Nephron (organoid): Measurements from ENCODE around the gene SMARCD1.
A peak's percentile ranks its signal among the peaks of the same experiment; 100 is the strongest.

Experiments
- H3K27ac Mint-ChIP-seq, 3 experiments: 2 replicates each; pipeline ENCODE4 v1.8.0; 2020; ENCODE audit warnings: mixed read lengths in 3 of 3, mild to moderate bottlenecking in 2 of 3, moderate library complexity in 1 of 3
- H3K27me3 Mint-ChIP-seq: 2 replicates; pipeline ENCODE4 v1.8.0; 2021; ENCODE audit warnings: low read depth, mild to moderate bottlenecking, moderate library complexity, mixed read lengths
- H3K36me3 Mint-ChIP-seq: 2 replicates; pipeline ENCODE4 v1.8.0; 2020; ENCODE audit warnings: low read depth, mixed read lengths
- H3K4me1 Mint-ChIP-seq: 2 replicates; pipeline ENCODE4 v1.8.0; 2020; ENCODE audit warnings: mixed read lengths
- H3K4me3 Mint-ChIP-seq, 3 experiments: 2 replicates each; pipeline ENCODE4 v1.8.0; 2020; ENCODE audit warnings: mild to moderate bottlenecking in 3 of 3, mixed read lengths in 3 of 3, moderate library complexity in 2 of 3
- H3K9me3 Mint-ChIP-seq: 2 replicates; pipeline ENCODE4 v1.8.0; 2020; ENCODE audit warnings: mixed read lengths
- TF ChIP-seq, protein P1 (sequence below), 3 experiments: fragments of 200-600 bp; sonication (generic); IDR thresholded peaks; one replicate each; pipeline ENCODE4 v1.5.0; 2021; ENCODE audit warnings: antibody characterized with exemption in 3 of 3; ENCODE audit not compliant: unreplicated experiment in 3 of 3

The SMARCD1 gene

DNA sequence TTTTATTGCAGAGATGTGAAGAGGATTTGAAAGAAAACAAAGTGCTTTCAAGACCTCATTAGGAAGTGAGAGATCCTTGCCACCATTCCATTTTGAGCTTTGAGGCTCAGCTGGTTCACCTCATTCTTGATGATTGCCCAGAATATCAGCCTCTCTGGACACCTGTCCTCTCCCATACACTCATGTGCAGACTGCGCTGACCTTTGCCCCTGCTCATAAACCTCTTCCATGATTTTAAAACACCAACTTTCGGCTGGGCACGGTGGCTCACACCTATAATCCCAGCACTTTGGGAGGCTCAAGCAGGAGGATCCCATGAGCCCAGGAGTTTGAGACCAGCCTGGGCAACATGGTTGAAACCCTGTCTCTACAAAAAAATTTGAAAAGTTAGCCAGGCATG, 35.8 kb downstream of the SMARCD1 start:
- Mint-ChIP-seq H3K36me3 (peaks cover 32% of the 10 kb centered on the region), H3K27me3 (no peaks in the 10 kb centered on the region), H3K4me1 (peaks cover 5% of the 10 kb centered on the region), H3K4me3 (no peak overlapping the region), H3K9me3 (no peaks in the 10 kb centered on the region), H3K27ac (no peak overlapping the region)
- TF ChIP-seq, protein P1, sequence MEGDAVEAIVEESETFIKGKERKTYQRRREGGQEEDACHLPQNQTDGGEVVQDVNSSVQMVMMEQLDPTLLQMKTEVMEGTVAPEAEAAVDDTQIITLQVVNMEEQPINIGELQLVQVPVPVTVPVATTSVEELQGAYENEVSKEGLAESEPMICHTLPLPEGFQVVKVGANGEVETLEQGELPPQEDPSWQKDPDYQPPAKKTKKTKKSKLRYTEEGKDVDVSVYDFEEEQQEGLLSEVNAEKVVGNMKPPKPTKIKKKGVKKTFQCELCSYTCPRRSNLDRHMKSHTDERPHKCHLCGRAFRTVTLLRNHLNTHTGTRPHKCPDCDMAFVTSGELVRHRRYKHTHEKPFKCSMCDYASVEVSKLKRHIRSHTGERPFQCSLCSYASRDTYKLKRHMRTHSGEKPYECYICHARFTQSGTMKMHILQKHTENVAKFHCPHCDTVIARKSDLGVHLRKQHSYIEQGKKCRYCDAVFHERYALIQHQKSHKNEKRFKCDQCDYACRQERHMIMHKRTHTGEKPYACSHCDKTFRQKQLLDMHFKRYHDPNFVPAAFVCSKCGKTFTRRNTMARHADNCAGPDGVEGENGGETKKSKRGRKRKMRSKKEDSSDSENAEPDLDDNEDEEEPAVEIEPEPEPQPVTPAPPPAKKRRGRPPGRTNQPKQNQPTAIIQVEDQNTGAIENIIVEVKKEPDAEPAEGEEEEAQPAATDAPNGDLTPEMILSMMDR (IDR thresholded peaks at IDR 0.05; ENCODE audit: unreplicated experiment in 3 of 3) = no peak

DNA sequence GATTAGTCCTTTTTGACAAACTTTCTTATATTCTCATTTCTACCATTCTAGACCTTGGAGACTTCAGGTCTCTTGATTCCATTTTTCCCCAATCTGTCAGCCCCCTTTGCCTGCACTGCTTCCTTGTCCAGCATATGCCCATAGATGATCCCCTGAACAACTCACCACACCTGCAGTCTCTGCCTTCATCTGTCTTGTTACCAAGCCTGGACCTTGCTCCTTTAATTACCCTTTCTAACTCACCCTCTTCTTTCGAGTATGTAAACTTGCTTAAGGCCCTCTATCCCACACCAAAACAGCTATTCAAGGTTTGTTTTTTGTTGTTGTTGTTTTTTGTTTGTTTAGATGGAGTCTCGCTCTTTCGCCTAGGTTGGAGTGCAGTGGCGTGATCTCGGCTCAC, 36.5 kb downstream of the SMARCD1 start:
- Mint-ChIP-seq H3K36me3 (peaks cover 27% of the 10 kb centered on the region), H3K27ac (no peak overlapping the region), H3K4me3 (no peak overlapping the region), H3K4me1 (peaks cover 1% of the 10 kb centered on the region), H3K9me3 (no peaks in the 10 kb centered on the region), H3K27me3 (no peaks in the 10 kb centered on the region)
- TF ChIP-seq, protein P1 (IDR thresholded peaks at IDR 0.05; ENCODE audit: unreplicated experiment in 3 of 3) = no peak

GRCh38 chr12:50123203-50123602, 38.1 kb downstream of the SMARCD1 start:
- Mint-ChIP-seq H3K36me3 (peaks cover 36% of the 10 kb centered on the region), H3K4me3 (no peak overlapping the region), H3K4me1 (no peaks in the 10 kb centered on the region), H3K27ac (no peak overlapping the region), H3K27me3 (no peaks in the 10 kb centered on the region), H3K9me3 (no peaks in the 10 kb centered on the region)
- TF ChIP-seq, protein P1 (IDR thresholded peaks at IDR 0.05; ENCODE audit: unreplicated experiment in 3 of 3) = no peak

- Mint-ChIP-seq H3K36me3 (peaks cover 51% of the 10 kb centered on the region), H3K9me3 (no peaks in the 10 kb centered on the region), H3K4me1 (no peaks in the 10 kb centered on the region), H3K4me3 (no peak overlapping the region), H3K27ac (no peak overlapping the region), H3K27me3 (no peaks in the 10 kb centered on the region)
- TF ChIP-seq, protein P1 (IDR thresholded peaks at IDR 0.05; ENCODE audit: unreplicated experiment in 3 of 3) = no peak
Observed at GRCh38 chr12:50127546-50127945, 42.4 kb downstream of the SMARCD1 start.

DNA sequence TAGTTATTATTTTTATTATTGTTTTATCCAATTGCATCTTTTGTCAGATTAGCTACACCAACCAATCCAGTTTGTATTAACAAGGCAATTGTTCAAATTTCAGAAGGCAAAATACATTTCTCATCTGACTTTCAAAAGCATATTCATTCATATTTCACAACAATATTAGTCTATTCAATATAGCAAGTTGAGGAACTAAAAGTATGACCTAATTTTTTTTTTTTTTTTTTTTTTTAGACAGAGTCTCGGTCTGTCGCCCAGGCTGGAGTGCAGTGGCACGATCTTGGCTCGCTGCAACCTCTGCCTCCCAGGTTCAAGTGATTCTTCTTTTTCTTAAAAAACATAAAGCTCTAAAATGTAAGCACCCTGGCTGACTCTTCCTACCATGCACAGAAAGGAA, 44.1 kb downstream of the SMARCD1 start:
- TF ChIP-seq, protein P1 (IDR thresholded peaks at IDR 0.05; ENCODE audit: unreplicated experiment in 3 of 3) = no peak
- Mint-ChIP-seq H3K27me3 (no peaks in the 10 kb centered on the region), H3K4me1 (no peaks in the 10 kb centered on the region), H3K36me3 (peaks cover 52% of the 10 kb centered on the region), H3K9me3 (no peaks in the 10 kb centered on the region), H3K4me3 (no peak overlapping the region), H3K27ac (no peak overlapping the region)

GRCh38 chr12:50132505-50133135, 47.5 kb downstream of the SMARCD1 start:
- TF ChIP-seq, protein P1 (IDR thresholded peaks at IDR 0.05; ENCODE audit: unreplicated experiment in 3 of 3) = peak; percentile 57 to 64 (median 60)
- Mint-ChIP-seq H3K36me3 (peaks cover 59% of the 10 kb centered on the region), H3K9me3 (no peaks in the 10 kb centered on the region), H3K4me3 (no peak overlapping the region), H3K27ac (peak overlapping the region in 1 of 3 experiments; percentile 8), H3K4me1 (no peaks in the 10 kb centered on the region), H3K27me3 (no peaks in the 10 kb centered on the region)
